Prostate gland (tissue), 2 donors: ENCODE measurements around the gene LGALS9. TPM values are rescaled to one million over a fixed set of nuclear protein-coding genes. Genes with fewer than 3 reads are reported as not detected.

ENCODE experiments used
- DNase-seq: peaks from one replicate; pipeline ENCODE4 v3.0.0-alpha.2; 2019; ENCODE audit warnings: low spot score
- H3K27ac ChIP-seq, 2 donors: fragments of 200-600 bp; sonication (generic); 2 replicates each; pipeline ENCODE4 v1.5.1; 2017 to 2019
- H3K27me3 ChIP-seq: fragments of 200-600 bp; sonication (generic); replicated peaks from 2 replicates; pipeline ENCODE4 v1.5.1; 2019; ENCODE audit not compliant: insufficient read depth
- H3K36me3 ChIP-seq, 2 donors: fragments of 200-600 bp; sonication (generic); 1 replicate in 1 of 2; 2 replicates in 1 of 2; pipeline versions ENCODE4 v1.5.1 to v1.8.1; 2017 to 2019
- H3K4me1 ChIP-seq: fragments of 200-600 bp; sonication (generic); replicated peaks from 2 replicates; pipeline ENCODE4 v1.5.1; 2019
- H3K4me3 ChIP-seq, 2 donors: fragments of 200-600 bp; sonication (generic); 2 replicates each; pipeline ENCODE4 v1.5.1; 2017 to 2019
- H3K9me3 ChIP-seq: fragments of 200-600 bp; sonication (generic); 2 replicates; pipeline ENCODE4 v1.5.1; 2017
- CTCF ChIP-seq, 4 experiments: fragments of 200-600 bp in 2 of 4; fragments of 450-650 bp in 2 of 4; sonication (generic) in 2 of 4; IDR thresholded peaks; 1 replicate in 3 of 4; 2 replicates in 1 of 4; pipeline ENCODE4 v1.5.1; 2016 to 2019; ENCODE audit warnings: antibody characterized with exemption in 4 of 4, mild to moderate bottlenecking in 2 of 4, moderate library complexity in 2 of 4
- POLR2A ChIP-seq: fragments of 450-650 bp; IDR thresholded peaks from one replicate; pipeline ENCODE4 v1.6.1; 2016; ENCODE audit warnings: antibody characterized with exemption, mild to moderate bottlenecking
- POLR2AphosphoS5 ChIP-seq: sonication (generic); formaldehyde crosslinking; IDR thresholded peaks from one replicate; pipeline ENCODE4 v1.6.1; 2017; ENCODE audit warnings: antibody characterized with exemption
- WGBS: methylation state at CpG from one replicate; pipeline ENCODE4 v1.1.5; 2018; 5-methylcytosine and 5-hydroxymethylcytosine counted together
- intact Hi-C: fragments of 100-400 bp; cut with DNase I; formaldehyde crosslinking; loops from one replicate; pipeline ENCODE4 v1.14.2; 2022
- total RNA-seq, 2 donors: library from RNA; depleted of rRNA; stranded (reverse); fragments of >200 nt; gene quantifications; one replicate each; pipeline ENCODE4 v1.1.0, GENCODE V29; 2016

Gene LGALS9
- total RNA-seq, 2 donors from 2014 or later: 7.2 to 16.7 TPM

GRCh38 chr17:27605409-27605808 lies 25.6 kb upstream of the LGALS9 start:
- intact Hi-C loops: no loop called here
- no peak overlapping the region for H3K27ac ChIP-seq
- no peak for DNase-seq
- TF ChIP-seq CTCF (IDR thresholded peaks at IDR 0.05) (no peak), POLR2AphosphoS5 (no peak), POLR2A (no peak)
- H3K27me3 ChIP-seq: no peaks in the 10 kb centered on the region
- H3K4me3 ChIP-seq: no peak overlapping the region
- H3K4me1 ChIP-seq: peaks cover 4% of the 10 kb centered on the region
- H3K36me3 ChIP-seq: peaks cover 0 to 2% of the 10 kb centered on the region in 2 donors
- H3K9me3 ChIP-seq: no peaks in the 10 kb centered on the region
- 93% methylated on average over 25 of the region's 25 CpGs for WGBS

- Histone ChIP-seq H3K27ac (no peak overlapping the region), H3K4me1 (peaks cover 4% of the 10 kb centered on the region), H3K27me3 (no peaks in the 10 kb centered on the region), H3K36me3 (peaks cover 0 to 3% of the 10 kb centered on the region in 2 donors), H3K4me3 (no peak overlapping the region), H3K9me3 (no peaks in the 10 kb centered on the region)
- 81% methylated on average over 16 of the region's 16 CpGs for WGBS
- DNase-seq: no peak
- TF ChIP-seq CTCF (IDR thresholded peaks at IDR 0.05) (no peak), POLR2AphosphoS5 (no peak), POLR2A (no peak)
- intact Hi-C loops: no loop called here
Observed at GRCh38 chr17:27607521-27608091, 23.4 kb upstream of the LGALS9 start.

- Histone ChIP-seq H3K4me1 (peaks cover 4% of the 10 kb centered on the region), H3K9me3 (no peaks in the 10 kb centered on the region), H3K36me3 (peaks cover 0 to 3% of the 10 kb centered on the region in 2 donors), H3K27ac (no peak overlapping the region), H3K4me3 (no peak overlapping the region), H3K27me3 (no peaks in the 10 kb centered on the region)
- TF ChIP-seq CTCF (IDR thresholded peaks at IDR 0.05) (no peak), POLR2AphosphoS5 (no peak), POLR2A (no peak)
- no peak for DNase-seq
- intact Hi-C loops: no loop called here
- 95% methylated on average over 11 of the region's 11 CpGs for WGBS
Observed at GRCh38 chr17:27608328-27609230, 22.4 kb upstream of the LGALS9 start.

GRCh38 chr17:27609611-27610303 lies 21.2 kb upstream of the LGALS9 start:
- intact Hi-C loops: no loop called here
- no peak for TF ChIP-seq POLR2A
- peak; percentile 26 for TF ChIP-seq POLR2AphosphoS5
- peak in 3 of 4 experiments; percentile 62 to 75 (median 63) for TF ChIP-seq CTCF (IDR thresholded peaks at IDR 0.05)

More at GRCh38 chr17:27609611-27610303, 21.2 kb upstream of the LGALS9 start:
- H3K4me3 ChIP-seq: no peak overlapping the region
- no peaks in the 10 kb centered on the region for H3K9me3 ChIP-seq
- no peaks in the 10 kb centered on the region for H3K27me3 ChIP-seq
- H3K36me3 ChIP-seq: peaks cover 0 to 3% of the 10 kb centered on the region in 2 donors
- WGBS: 67% methylated on average over 11 of the region's 11 CpGs
- H3K4me1 ChIP-seq: peaks cover 4% of the 10 kb centered on the region
- H3K27ac ChIP-seq: no peak overlapping the region
- peak; percentile 50 for DNase-seq
